ENCODE measurements around the gene FAAP24.
"Not testable (repeated sequence)": the region's sequence is repeated elsewhere in the genome, so short reads cannot be mapped to it uniquely, and the experiment has no call there.

The FAAP24 gene

DNA sequence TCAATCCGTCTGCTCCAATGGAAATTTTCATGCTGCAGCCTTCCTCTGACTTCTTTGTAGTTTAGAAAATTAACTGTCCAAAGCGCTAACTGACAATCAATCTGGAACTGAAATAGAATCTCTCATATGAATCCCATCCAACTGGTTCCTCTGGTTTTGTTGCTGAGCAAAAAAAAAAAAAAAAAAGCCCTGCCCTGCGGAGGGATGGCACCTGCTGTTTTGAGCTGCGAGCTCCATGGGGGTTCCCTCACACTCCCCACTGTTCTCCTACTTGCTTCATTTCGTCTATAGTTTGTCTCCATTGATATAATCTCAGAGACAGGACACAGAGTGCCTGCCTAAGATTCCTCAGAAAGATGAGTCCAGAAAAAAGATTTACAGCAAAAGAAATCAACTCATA lies 33.4 kb downstream of the FAAP24 start:
- Histone ChIP-seq H3K4me1 (ENCODE audit: control insufficient read depth, insufficient read depth, low read length) (no peaks in the 10 kb centered on the region), H3K27ac (ENCODE audit: extremely low read depth, low read depth, low read length) (no peak overlapping the region), H3K4me3 (ENCODE audit: low read depth, low read length) (no peak overlapping the region), H3K9me3 (ENCODE audit: control insufficient read depth, insufficient read depth, low read depth, low read length) (no peaks in the 10 kb centered on the region), H3K36me3 (ENCODE audit: control insufficient read depth in 2 of 2, insufficient read depth in 1 of 2, low read length in 2 of 2) (peaks cover 24 to 69% of the 10 kb centered on the region in 2 experiments)
- POLR2A ChIA-PET, result no interaction called here
- TF ChIP-seq ZIC2 (tag by site-specific recombination; IDR thresholded peaks at IDR 0.05) (peak; percentile 41; the same call in 1 of the 2 replicates), ZFP3 (tag by site-specific recombination; IDR thresholded peaks at IDR 0.05; ENCODE audit: low read depth) (no peak), GLI2 (tag by site-specific recombination; IDR thresholded peaks at IDR 0.05; ENCODE audit: borderline replicate concordance, low read depth) (no peak)
- TF ChIP-seq, protein P1, sequence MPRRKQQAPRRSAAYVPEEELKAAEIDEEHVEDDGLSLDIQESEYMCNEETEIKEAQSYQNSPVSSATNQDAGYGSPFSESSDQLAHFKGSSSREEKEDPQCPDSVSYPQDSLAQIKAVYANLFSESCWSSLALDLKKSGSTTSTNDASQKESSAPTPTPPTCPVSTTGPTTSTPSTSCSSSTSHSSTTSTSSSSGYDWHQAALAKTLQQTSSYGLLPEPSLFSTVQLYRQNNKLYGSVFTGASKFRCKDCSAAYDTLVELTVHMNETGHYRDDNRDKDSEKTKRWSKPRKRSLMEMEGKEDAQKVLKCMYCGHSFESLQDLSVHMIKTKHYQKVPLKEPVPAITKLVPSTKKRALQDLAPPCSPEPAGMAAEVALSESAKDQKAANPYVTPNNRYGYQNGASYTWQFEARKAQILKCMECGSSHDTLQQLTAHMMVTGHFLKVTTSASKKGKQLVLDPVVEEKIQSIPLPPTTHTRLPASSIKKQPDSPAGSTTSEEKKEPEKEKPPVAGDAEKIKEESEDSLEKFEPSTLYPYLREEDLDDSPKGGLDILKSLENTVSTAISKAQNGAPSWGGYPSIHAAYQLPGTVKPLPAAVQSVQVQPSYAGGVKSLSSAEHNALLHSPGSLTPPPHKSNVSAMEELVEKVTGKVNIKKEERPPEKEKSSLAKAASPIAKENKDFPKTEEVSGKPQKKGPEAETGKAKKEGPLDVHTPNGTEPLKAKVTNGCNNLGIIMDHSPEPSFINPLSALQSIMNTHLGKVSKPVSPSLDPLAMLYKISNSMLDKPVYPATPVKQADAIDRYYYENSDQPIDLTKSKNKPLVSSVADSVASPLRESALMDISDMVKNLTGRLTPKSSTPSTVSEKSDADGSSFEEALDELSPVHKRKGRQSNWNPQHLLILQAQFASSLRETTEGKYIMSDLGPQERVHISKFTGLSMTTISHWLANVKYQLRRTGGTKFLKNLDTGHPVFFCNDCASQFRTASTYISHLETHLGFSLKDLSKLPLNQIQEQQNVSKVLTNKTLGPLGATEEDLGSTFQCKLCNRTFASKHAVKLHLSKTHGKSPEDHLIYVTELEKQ (tag by site-specific recombination; IDR thresholded peaks at IDR 0.05; ENCODE audit: borderline replicate concordance), result no peak
- CTCF ChIA-PET, result interaction anchor here (0.6 kb wide), 1 partner anchor 18 kb away, joined by 3 read pairs; no protein-coding TSS in a partner anchor

DNA sequence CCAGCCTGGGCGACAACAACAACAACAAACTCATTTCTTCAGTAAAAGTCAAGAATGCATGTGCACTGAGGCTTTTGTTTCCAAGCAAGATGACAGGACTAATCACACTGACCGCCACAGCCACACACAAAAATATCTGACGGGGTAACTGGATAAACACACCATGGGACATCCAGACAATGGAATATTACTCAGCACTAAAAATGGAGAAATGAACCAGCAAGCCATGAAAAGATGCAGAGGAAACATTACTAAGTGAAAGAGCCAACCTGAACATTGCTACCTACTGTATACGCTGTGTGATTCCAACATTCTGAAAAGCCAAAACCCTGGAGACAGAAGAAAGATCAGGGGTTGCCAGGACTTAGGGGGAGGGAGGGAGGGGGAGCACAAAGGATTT lies 36.7 kb downstream of the FAAP24 start:
- Histone ChIP-seq H3K4me3 (ENCODE audit: low read depth, low read length) (no peak overlapping the region), H3K36me3 (ENCODE audit: control insufficient read depth in 2 of 2, insufficient read depth in 1 of 2, low read length in 2 of 2) (peaks cover 25 to 61% of the 10 kb centered on the region in 2 experiments), H3K27ac (ENCODE audit: extremely low read depth, low read depth, low read length) (no peak overlapping the region), H3K9me3 (ENCODE audit: control insufficient read depth, insufficient read depth, low read depth, low read length) (no peaks in the 10 kb centered on the region), H3K4me1 (ENCODE audit: control insufficient read depth, insufficient read depth, low read length) (no peaks in the 10 kb centered on the region)
- POLR2A ChIA-PET, result no interaction called here
- CTCF ChIA-PET, result interaction anchor here (1.1 kb wide), 2 partner anchors 44 to 91 kb away, joined by 3 to 4 read pairs; no protein-coding TSS in a partner anchor
- TF ChIP-seq ZNF146 (tag by site-specific recombination; IDR thresholded peaks at IDR 0.05) (peak; percentile 93), ZSCAN23 (tag by site-specific recombination; IDR thresholded peaks at IDR 0.05) (no peak)

DNA sequence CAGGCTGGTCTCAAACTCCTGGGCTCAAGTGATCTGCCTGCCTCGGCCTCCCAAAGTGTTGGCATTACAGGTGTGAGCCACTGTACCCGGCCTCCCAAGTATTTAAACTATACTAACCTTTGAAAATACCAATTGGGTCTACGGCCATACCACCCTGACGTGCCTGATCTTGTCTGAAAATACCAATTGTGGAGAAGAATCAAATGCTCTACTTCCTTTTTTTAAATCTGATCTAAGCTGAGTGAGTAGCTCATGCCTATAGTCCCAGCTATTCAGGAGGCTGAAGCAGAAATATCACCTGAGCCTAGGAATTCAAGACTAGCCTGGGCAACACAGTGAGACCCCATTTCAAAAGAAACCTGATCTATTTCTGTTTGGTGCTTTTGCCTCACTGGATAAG lies 38.8 kb downstream of the FAAP24 start:
- POLR2A ChIA-PET, result interaction anchor here (0.7 kb wide), 1 partner anchor 39 kb away, joined by 3 read pairs; the partner anchor contains the start of gene FAAP24
- H3K27ac ChIP-seq (ENCODE audit: extremely low read depth, low read depth, low read length); CTCF ChIA-PET; H3K9me3 ChIP-seq (ENCODE audit: control insufficient read depth, insufficient read depth, low read depth, low read length); H3K4me1 ChIP-seq (ENCODE audit: control insufficient read depth, insufficient read depth, low read length); H3K4me3 ChIP-seq (ENCODE audit: low read depth, low read length): not testable (repeated sequence)
- H3K36me3 ChIP-seq (ENCODE audit: control insufficient read depth in 2 of 2, insufficient read depth in 1 of 2, low read length in 2 of 2), result peaks cover 25 to 62% of the 10 kb centered on the region in 2 experiments

DNA sequence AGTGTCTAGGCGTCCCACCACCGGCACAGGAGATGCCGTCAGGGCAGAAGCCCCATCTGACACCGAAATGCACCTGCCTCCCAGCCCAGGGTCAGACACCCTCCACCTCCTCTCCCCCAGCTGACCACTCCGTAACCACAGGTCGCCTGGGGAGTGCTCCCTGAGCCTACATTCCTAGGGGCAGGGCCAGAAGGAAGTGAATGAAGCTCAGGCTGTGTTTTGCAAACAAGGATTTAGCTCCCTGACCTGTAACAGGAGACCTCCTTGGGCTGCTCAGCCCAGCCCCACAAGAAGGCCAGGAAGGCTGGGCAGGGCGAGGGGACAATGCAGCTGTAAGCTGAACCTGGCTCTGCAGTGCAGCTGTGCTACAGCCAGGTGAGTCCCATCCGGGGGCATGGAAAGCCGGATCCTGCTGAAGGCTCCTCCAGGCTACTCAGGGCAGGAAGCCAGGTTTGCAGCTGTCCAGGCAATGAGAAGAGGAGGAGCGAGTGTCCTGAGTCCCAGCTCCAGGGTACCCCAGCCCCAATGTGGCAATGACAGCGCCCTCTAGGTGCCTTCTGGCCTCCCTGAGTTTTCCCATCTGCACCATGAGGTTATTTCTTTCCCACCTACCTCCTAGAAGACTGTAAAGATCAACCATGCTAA lies 50.6 kb downstream of the FAAP24 start:
- H3K4me3 ChIP-seq (ENCODE audit: low read depth, low read length), result no peak overlapping the region
- POLR2A ChIA-PET, result interaction anchor here (2.7 kb wide), 1 partner anchor 9 kb away, joined by 10 read pairs; no protein-coding TSS in a partner anchor
- TF ChIP-seq ZNF202 (tag by site-specific recombination; IDR thresholded peaks at IDR 0.05; ENCODE audit: borderline replicate concordance) (no peak), ZNF211 (tag by site-specific recombination; IDR thresholded peaks at IDR 0.05; ENCODE audit: low read depth) (no peak), ZNF157 (tag by site-specific recombination; IDR thresholded peaks at IDR 0.05) (no peak), YY1 (tag by site-specific recombination; IDR thresholded peaks at IDR 0.05) (no peak), IKZF3 (tag by site-specific recombination; IDR thresholded peaks at IDR 0.05) (no peak), MEIS1 (CRISPR knock-in tag; IDR thresholded peaks at IDR 0.05; ENCODE audit: borderline replicate concordance) (no peak), ZNF529 (tag by site-specific recombination; IDR thresholded peaks at IDR 0.05; ENCODE audit: insufficient replicate concordance) (no peak), KLF16 (tag by site-specific recombination; IDR thresholded peaks at IDR 0.05) (no peak)
- TF ChIP-seq, protein P2, sequence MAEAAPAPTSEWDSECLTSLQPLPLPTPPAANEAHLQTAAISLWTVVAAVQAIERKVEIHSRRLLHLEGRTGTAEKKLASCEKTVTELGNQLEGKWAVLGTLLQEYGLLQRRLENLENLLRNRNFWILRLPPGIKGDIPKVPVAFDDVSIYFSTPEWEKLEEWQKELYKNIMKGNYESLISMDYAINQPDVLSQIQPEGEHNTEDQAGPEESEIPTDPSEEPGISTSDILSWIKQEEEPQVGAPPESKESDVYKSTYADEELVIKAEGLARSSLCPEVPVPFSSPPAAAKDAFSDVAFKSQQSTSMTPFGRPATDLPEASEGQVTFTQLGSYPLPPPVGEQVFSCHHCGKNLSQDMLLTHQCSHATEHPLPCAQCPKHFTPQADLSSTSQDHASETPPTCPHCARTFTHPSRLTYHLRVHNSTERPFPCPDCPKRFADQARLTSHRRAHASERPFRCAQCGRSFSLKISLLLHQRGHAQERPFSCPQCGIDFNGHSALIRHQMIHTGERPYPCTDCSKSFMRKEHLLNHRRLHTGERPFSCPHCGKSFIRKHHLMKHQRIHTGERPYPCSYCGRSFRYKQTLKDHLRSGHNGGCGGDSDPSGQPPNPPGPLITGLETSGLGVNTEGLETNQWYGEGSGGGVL (tag by site-specific recombination; IDR thresholded peaks at IDR 0.05), result no peak
- TF ChIP-seq, protein P3, sequence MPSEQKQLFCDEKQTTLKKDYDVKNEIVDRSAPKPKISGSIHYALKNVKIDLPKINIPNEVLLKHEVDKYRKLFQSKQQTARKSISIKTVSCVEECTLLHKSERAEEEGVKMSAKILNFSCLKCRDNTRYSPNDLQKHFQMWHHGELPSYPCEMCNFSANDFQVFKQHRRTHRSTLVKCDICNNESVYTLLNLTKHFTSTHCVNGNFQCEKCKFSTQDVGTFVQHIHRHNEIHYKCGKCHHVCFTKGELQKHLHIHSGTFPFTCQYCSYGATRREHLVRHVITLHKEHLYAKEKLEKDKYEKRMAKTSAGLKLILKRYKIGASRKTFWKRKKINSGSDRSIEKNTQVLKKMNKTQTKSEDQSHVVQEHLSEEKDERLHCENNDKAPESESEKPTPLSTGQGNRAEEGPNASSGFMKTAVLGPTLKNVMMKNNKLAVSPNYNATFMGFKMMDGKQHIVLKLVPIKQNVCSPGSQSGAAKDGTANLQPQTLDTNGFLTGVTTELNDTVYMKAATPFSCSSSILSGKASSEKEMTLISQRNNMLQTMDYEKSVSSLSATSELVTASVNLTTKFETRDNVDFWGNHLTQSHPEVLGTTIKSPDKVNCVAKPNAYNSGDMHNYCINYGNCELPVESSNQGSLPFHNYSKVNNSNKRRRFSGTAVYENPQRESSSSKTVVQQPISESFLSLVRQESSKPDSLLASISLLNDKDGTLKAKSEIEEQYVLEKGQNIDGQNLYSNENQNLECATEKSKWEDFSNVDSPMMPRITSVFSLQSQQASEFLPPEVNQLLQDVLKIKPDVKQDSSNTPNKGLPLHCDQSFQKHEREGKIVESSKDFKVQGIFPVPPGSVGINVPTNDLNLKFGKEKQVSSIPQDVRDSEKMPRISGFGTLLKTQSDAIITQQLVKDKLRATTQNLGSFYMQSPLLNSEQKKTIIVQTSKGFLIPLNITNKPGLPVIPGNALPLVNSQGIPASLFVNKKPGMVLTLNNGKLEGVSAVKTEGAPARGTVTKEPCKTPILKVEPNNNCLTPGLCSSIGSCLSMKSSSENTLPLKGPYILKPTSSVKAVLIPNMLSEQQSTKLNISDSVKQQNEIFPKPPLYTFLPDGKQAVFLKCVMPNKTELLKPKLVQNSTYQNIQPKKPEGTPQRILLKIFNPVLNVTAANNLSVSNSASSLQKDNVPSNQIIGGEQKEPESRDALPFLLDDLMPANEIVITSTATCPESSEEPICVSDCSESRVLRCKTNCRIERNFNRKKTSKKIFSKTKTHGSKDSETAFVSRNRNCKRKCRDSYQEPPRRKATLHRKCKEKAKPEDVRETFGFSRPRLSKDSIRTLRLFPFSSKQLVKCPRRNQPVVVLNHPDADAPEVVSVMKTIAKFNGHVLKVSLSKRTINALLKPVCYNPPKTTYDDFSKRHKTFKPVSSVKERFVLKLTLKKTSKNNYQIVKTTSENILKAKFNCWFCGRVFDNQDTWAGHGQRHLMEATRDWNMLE (tag by site-specific recombination; conservative IDR thresholded peaks at IDR 0.05; ENCODE audit: low read depth), result no peak

More for the DNA sequence above, 50.6 kb downstream of the FAAP24 start:
- H3K36me3 ChIP-seq (ENCODE audit: control insufficient read depth in 2 of 2, insufficient read depth in 1 of 2, low read length in 2 of 2), result peaks cover 11 to 69% of the 10 kb centered on the region in 2 experiments
- no peaks in the 10 kb centered on the region for H3K4me1 ChIP-seq (ENCODE audit: control insufficient read depth, insufficient read depth, low read length)
- H3K27ac ChIP-seq (ENCODE audit: extremely low read depth, low read depth, low read length), result no peak overlapping the region
- 0 out of 2 replicates have a peak, but pooled peaks cover 2% of the 10 kb centered on the region for H3K9me3 ChIP-seq (ENCODE audit: control insufficient read depth, insufficient read depth, low read depth, low read length)
- CTCF ChIA-PET, result interaction anchor here (0.5 to 1.4 kb wide), 7 partner anchors 9 to 98 kb away, joined by 3 to 5 read pairs (median 3); no protein-coding TSS in a partner anchor

Measured in HEK293 (cell line).